HEK293T (cell line): ENCODE measurements around the gene REEP3.

ENCODE experiments used
- CTCF ChIA-PET: fragments of 350-600 bp; formaldehyde crosslinking; extraction: SDS; loops from one replicate; lab custom pipeline; 2021; ENCODE audit warnings: antibody characterized with exemption, inconsistent platforms; lab: Yijun Ruan, JAX
- POLR2A ChIA-PET: fragments of 350-600 bp; formaldehyde crosslinking; extraction: SDS; loops from one replicate; lab custom pipeline; 2020; ENCODE audit warnings: antibody characterized with exemption, inconsistent platforms; lab: Yijun Ruan, JAX
- DNase-seq: peaks from one replicate; pipeline ENCODE4 v3.0.0; 2012; ENCODE audit warnings: mixed read lengths; ENCODE audit errors: extremely low spot score
- ARNT ChIP-seq: fragments of 450-650 bp; IDR thresholded peaks from 2 replicates; pipeline ENCODE4 v1.6.1; 2017; ENCODE audit warnings: mild to moderate bottlenecking
- BHLHE40 ChIP-seq: fragments of 450-650 bp; IDR thresholded peaks from 2 replicates; pipeline ENCODE4 v1.6.1; 2016; ENCODE audit warnings: mild to moderate bottlenecking, moderate library complexity, borderline replicate concordance
- CTBP1 ChIP-seq: fragments of 450-650 bp; IDR thresholded peaks from 2 replicates; pipeline ENCODE4 v1.6.1; 2016; ENCODE audit warnings: borderline replicate concordance
- ELF4 ChIP-seq: fragments of 450-650 bp; IDR thresholded peaks from 2 replicates; pipeline ENCODE4 v1.6.1; 2017; ENCODE audit warnings: antibody characterized with exemption
- FOXA1 ChIP-seq: fragments of 450-650 bp; IDR thresholded peaks from 2 replicates; pipeline ENCODE4 v1.6.1; 2016; ENCODE audit warnings: mild to moderate bottlenecking
- FOXK2 ChIP-seq: fragments of 450-650 bp; IDR thresholded peaks from 2 replicates; pipeline ENCODE4 v1.6.1; 2016; ENCODE audit warnings: mild to moderate bottlenecking
- FOXM1 ChIP-seq: fragments of 450-650 bp; IDR thresholded peaks from 2 replicates; pipeline ENCODE4 v1.6.1; 2017; ENCODE audit warnings: mild to moderate bottlenecking, borderline replicate concordance
- HDGF ChIP-seq: fragments of 450-650 bp; IDR thresholded peaks from 2 replicates; pipeline ENCODE4 v1.6.1; 2017; ENCODE audit warnings: antibody characterized with exemption, borderline replicate concordance
- L3MBTL2 ChIP-seq: fragments of 450-650 bp; conservative IDR thresholded peaks from 2 replicates; pipeline ENCODE4 v1.6.1; 2016; ENCODE audit warnings: mild to moderate bottlenecking
- LEF1 ChIP-seq: fragments of 450-650 bp; IDR thresholded peaks from 2 replicates; pipeline ENCODE4 v1.6.1; 2017; ENCODE audit warnings: mild to moderate bottlenecking, borderline replicate concordance
- NFRKB ChIP-seq: fragments of 450-650 bp; IDR thresholded peaks from 2 replicates; pipeline ENCODE4 v1.6.1; 2016; ENCODE audit warnings: mild to moderate bottlenecking, moderate library complexity
- SP1 ChIP-seq: fragments of 450-650 bp; IDR thresholded peaks from 2 replicates; pipeline ENCODE4 v1.6.1; 2017
- SUZ12 ChIP-seq: fragments of 450-650 bp; IDR thresholded peaks from 2 replicates; pipeline ENCODE4 v1.6.1; 2016; ENCODE audit warnings: mild to moderate bottlenecking
- TARDBP ChIP-seq: fragments of 450-650 bp; IDR thresholded peaks from 2 replicates; pipeline ENCODE4 v1.6.1; 2016
- ZNF384 ChIP-seq: fragments of 450-650 bp; IDR thresholded peaks from 2 replicates; pipeline ENCODE4 v1.6.1; 2016
- TF ChIP-seq, protein P1 (sequence below): fragments of 450-650 bp; IDR thresholded peaks from 2 replicates; pipeline ENCODE4 v1.6.1; 2016

REEP3 gene

DNA sequence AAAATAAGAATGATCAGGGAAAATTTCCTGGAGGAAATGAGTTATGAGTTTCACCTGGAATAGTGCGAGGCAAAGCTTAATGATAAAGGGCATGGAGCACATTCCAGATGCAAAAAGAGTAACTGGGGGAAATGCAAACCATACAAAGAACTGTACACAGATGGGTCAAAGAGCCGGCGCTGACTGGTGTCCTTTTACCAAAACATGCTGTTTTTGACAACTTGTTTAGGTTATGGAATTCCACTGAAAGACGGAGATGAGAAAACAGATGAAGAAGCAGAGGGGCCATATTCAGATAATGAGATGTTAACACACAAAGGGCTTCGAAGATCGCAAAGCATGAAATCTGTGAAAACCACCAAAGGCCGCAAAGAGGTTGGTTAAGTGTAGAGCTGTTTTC, 98.2 kb downstream of the REEP3 start:
- CTCF ChIA-PET = no interaction called here
- no peak for DNase-seq
- TF ChIP-seq TARDBP = no peak
- POLR2A ChIA-PET = no interaction called here

DNA sequence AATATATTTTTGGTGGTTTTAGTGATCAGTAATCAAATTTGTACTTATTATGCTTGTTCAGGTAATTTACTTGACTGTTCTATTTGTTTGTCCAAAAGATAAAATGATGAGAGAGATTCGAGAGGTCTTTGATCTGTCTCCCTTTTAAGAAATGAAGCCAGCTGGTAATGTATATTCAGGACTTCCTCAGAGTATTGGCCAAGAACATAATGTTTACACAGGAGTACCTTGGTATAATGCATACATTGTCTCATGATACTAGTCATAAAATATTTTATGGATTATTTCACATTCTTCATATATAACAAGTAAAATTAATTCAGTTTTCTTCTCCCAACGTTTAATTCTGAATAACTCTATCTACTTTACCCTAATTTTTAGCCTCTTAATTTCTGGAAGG, 100.9 kb downstream of the REEP3 start:
- TF ChIP-seq FOXK2 (no peak), TARDBP (no peak), ELF4 (no peak), BHLHE40 (no peak), NFRKB (no peak), FOXM1 (no peak), CTBP1 (no peak), ZNF384 (no peak), L3MBTL2 (no peak), HDGF (no peak), LEF1 (no peak), FOXA1 (no peak), SP1 (no peak), SUZ12 (no peak), ARNT (no peak)
- TF ChIP-seq, protein P1, sequence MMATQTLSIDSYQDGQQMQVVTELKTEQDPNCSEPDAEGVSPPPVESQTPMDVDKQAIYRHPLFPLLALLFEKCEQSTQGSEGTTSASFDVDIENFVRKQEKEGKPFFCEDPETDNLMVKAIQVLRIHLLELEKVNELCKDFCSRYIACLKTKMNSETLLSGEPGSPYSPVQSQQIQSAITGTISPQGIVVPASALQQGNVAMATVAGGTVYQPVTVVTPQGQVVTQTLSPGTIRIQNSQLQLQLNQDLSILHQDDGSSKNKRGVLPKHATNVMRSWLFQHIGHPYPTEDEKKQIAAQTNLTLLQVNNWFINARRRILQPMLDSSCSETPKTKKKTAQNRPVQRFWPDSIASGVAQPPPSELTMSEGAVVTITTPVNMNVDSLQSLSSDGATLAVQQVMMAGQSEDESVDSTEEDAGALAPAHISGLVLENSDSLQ = no peak
- CTCF ChIA-PET = no interaction called here
- no peak for DNase-seq
- POLR2A ChIA-PET = no interaction called here

DNA sequence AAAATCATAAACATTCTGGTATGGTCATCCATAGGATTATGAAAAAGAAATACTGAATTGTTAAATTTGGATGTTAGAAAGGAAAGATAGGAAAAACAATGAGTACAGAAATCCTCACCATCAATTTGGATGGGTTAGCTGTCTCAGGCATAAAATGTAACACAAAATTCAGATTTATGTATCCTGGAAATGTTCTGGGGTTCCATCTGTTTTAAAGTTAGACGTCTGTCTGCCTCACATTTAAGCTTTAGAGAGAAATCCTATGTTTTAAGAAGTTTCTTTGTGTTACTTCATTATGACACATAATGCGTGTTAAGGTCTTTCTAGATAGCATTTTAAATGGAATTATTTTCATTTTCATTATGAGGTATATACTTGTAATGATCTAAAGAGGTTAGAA, 103.5 kb downstream of the REEP3 start:
- DNase-seq = no peak
- ChIA-PET CTCF (no interaction called here), POLR2A (no interaction called here)
- no peak for TF ChIP-seq ELF4
- TF ChIP-seq ARNT = no peak
- no peak for TF ChIP-seq BHLHE40
- TF ChIP-seq, protein P1 = no peak
- TF ChIP-seq L3MBTL2 = no peak
- no peak for TF ChIP-seq FOXK2
- no peak for TF ChIP-seq FOXM1
- TF ChIP-seq SP1 = no peak
- TF ChIP-seq ZNF384 = no peak
- no peak for TF ChIP-seq TARDBP
- TF ChIP-seq FOXA1 = no peak
- no peak for TF ChIP-seq LEF1
- no peak for TF ChIP-seq CTBP1
- no peak for TF ChIP-seq HDGF
- TF ChIP-seq SUZ12 = no peak
- no peak for TF ChIP-seq NFRKB

DNA sequence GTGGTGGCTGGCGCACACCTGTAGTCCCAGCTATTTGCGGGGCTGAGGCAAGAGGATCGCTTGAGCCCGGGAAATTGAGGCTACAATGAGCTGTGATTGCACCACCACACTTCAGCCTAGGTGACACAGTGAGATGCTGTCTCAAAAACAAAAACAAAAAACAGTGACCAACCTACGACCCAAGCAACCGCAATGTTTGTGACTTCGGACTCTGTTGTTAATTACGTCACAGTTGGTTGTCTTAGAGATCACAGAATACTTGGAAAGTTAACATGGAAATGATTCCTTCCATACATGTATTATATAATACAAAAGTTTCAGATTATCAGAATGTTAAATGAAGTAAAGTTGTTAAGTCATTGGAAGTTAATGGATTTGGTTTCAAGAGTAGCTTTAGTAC, 106.2 kb downstream of the REEP3 start:
- DNase-seq = no peak
- TF ChIP-seq ELF4 (no peak), FOXK2 (no peak), SUZ12 (no peak), TARDBP (no peak)
- POLR2A ChIA-PET = interaction anchor here (2.7 kb wide), 1 partner anchor 460 kb away, joined by 9 read pairs; no protein-coding TSS in a partner anchor
- CTCF ChIA-PET = interaction anchor here (0.5 to 4.2 kb wide), 2 partner anchors 93 to 115 kb away, joined by 3 to 17 read pairs; no protein-coding TSS in a partner anchor

DNA sequence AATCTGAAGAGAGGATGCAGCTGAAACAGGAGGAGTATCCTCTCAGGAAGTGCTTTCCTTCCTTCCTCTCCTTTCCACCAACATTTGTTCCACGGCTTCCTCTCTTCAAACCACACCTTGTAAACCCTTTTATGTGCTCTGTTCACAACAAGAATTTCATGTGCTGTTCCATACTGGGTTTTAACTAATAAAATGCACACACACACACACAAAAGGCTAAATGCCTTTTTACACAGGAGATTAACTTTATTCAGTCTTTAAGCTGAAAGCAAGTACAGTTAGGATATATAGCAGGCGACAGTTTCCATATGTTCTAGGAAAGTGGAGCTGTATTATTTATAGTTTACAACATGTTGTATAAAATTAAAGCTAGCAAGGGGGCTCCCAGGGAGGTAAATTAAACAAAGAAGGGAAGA, 106.7 kb downstream of the REEP3 start:
- CTCF ChIA-PET = interaction anchor here (0.8 to 4.2 kb wide), 5 partner anchors 92 to 461 kb away, joined by 3 to 17 read pairs (median 4); no protein-coding TSS in a partner anchor
- TF ChIP-seq, protein P1 = peak; percentile 60
- TF ChIP-seq FOXA1 (no peak), SUZ12 (no peak), ELF4 (no peak), CTBP1 (peak; percentile 45; the same call in 1 of the 2 replicates)
- POLR2A ChIA-PET = interaction anchor here (1.0 to 4.1 kb wide), 6 partner anchors 12 to 461 kb away, joined by 4 to 32 read pairs (median 10); partner anchors contain the start of genes JMJD1C and REEP3
- no peak for DNase-seq

DNA sequence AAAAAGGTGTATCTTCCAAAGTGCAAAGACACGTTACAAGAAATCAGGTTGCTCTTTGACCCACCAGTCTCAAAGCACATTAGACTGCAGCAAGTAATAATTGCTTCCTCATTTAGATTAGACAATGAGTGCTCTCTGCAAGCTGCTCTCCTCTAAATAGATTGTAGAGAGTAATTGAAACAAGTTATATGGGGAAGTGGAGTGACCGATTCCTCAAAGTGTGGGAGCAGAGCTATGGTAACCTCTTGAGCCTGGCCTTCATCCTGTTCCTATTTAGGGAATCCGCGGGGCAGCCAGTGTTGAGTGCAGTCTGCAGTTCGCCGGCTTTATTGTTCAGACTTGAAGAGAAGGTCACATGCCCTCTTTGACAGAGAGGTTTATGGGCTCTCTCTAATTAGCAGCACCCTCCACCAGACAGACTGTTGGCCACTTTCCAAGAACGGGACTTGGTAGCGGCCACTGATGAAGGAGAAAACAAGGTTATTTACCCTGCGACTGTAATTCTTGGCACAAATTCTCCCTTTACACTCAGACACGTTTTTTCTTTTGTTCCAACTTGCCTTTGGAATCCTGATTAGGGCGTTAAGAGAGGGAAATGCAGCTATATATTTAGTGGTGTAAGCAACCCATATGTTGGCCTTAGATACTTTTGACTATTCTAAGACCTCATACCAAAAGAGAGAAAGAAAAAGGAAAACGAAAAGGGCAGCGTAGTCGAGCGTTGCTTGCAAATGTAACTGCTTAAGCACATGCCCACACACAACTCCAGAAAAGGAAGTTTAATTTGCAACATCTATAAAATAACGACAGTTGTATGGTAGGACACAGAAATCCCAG, 107.5 kb downstream of the REEP3 start:
- POLR2A ChIA-PET = interaction anchor here (0.9 to 4.1 kb wide), 15 partner anchors 12 to 462 kb away, joined by 3 to 32 read pairs (median 6); partner anchors contain the start of genes JMJD1C and REEP3
- CTCF ChIA-PET = interaction anchor here (0.6 to 4.2 kb wide), 15 partner anchors 30 to 462 kb away, joined by 3 to 17 read pairs (median 4); no protein-coding TSS in a partner anchor
- TF ChIP-seq, protein P1 = peak; percentile 90
- TF ChIP-seq L3MBTL2 = peak; percentile 49
- TF ChIP-seq ARNT = no peak
- peak; percentile 52 for DNase-seq
